HepG2 (cell line): ENCODE measurements around the gene COPS6. TPM values are rescaled to one million over a fixed set of nuclear protein-coding genes. Genes with fewer than 3 reads are reported as not detected.

Experiments used
- ATAC-seq: fragments of 200-7000 bp; cut with Tn5 transposase; 3 replicates; pipeline ENCODE4 v1.9.1; 2020; ENCODE audit warnings: mild to moderate bottlenecking, moderate library complexity
- BruUV-seq: library from RNA; stranded (reverse); fragments of 400-500 nt; replicated peaks from 2 replicates; lab custom pipeline; 2021; lab: Mats Ljungman, UMichigan
- CTCF ChIA-PET: fragments of 300-600 bp; formaldehyde crosslinking; extraction: SDS; loops from one replicate; lab custom pipeline; 2021; ENCODE audit warnings: low total read pairs, inconsistent platforms, low intra/inter-chr PET ratio; lab: Yijun Ruan, JAX
- POLR2A ChIA-PET: fragments of 350-600 bp; sonication (Branson Sonifier 250); formaldehyde crosslinking; loops from one replicate; lab custom pipeline; 2020; ENCODE audit warnings: antibody characterized with exemption, inconsistent platforms; lab: Yijun Ruan, JAX
- DNase-seq: peaks from one replicate; pipeline ENCODE4 v3.0.0-alpha.2; 2015; ENCODE audit warnings: low spot score
- FAIRE-seq: peaks from 3 replicates; lab custom pipeline; 2011; peaks lifted over from hg19 to GRCh38; lab: Jason Lieb, UNC
- H2AFZ ChIP-seq: one replicate; pipeline ENCODE4 v1.6.1; 2011; ENCODE audit warnings: low read length, inconsistent platforms
- H3K27ac ChIP-seq: fragments of 300-600 bp; 3 replicates; pipeline ENCODE4 v1.8.0; 2011; ENCODE audit warnings: mixed run types, mild to moderate bottlenecking, mixed read lengths, low read length, inconsistent platforms; ENCODE audit not compliant: insufficient read depth; ENCODE audit errors: extremely low read length
- H3K27me3 ChIP-seq, 2 experiments: fragments of 200-600 bp in 1 of 2; 2 replicates in 1 of 2; 3 replicates in 1 of 2; pipeline versions ENCODE4 v1.6.0 to v1.8.0; 2011; ENCODE audit warnings: low read length in 2 of 2, mild to moderate bottlenecking in 2 of 2, moderate library complexity in 2 of 2, inconsistent platforms in 1 of 2; ENCODE audit not compliant: insufficient read depth in 2 of 2, control insufficient read depth in 1 of 2
- H3K36me3 ChIP-seq, 2 experiments: fragments of 200-600 bp in 1 of 2; replicated peaks in 1 of 2; 2 replicates in 1 of 2; 3 replicates in 1 of 2; pipeline versions ENCODE4 v1.5.1 to v1.8.0; 2011; ENCODE audit warnings: low read length in 2 of 2, inconsistent platforms in 1 of 2; ENCODE audit not compliant: insufficient read depth in 2 of 2, control insufficient read depth in 1 of 2
- H3K4me1 ChIP-seq: 2 replicates; pipeline ENCODE4 v1.5.1; 2012; ENCODE audit warnings: low read length, inconsistent platforms; ENCODE audit not compliant: insufficient read depth
- H3K4me2 ChIP-seq: 2 replicates; pipeline ENCODE4 v1.6.0; 2011; ENCODE audit warnings: low read depth, low read length, inconsistent platforms
- H3K4me3 ChIP-seq, 3 experiments: fragments of 200-600 bp in 1 of 3; sonication (generic), shearing (Covaris generic) in 1 of 3; replicated peaks in 1 of 3; 2 replicates each; pipeline ENCODE4 v1.5.1; 2011 to 2016; ENCODE audit warnings: low read length in 3 of 3, inconsistent platforms in 2 of 3, low read depth in 2 of 3, mild to moderate bottlenecking in 2 of 3, control low read depth in 1 of 3, mixed read lengths in 1 of 3; ENCODE audit not compliant: insufficient read depth in 1 of 3
- H3K79me2 ChIP-seq: one replicate; pipeline ENCODE4 v1.6.1; 2011; ENCODE audit warnings: low read length, inconsistent platforms; ENCODE audit not compliant: insufficient read depth
- H3K9ac ChIP-seq: 2 replicates; pipeline ENCODE4 v1.6.0; 2011; ENCODE audit warnings: mild to moderate bottlenecking, low read depth, low read length, inconsistent platforms; ENCODE audit not compliant: insufficient read depth
- H3K9me3 ChIP-seq: 2 replicates; pipeline ENCODE4 v1.5.1; 2012; ENCODE audit warnings: mild to moderate bottlenecking, low read length
- H4K20me1 ChIP-seq: 2 replicates; pipeline ENCODE4 v1.6.0; 2011; ENCODE audit warnings: inconsistent platforms, mild to moderate bottlenecking, low read length, moderate library complexity; ENCODE audit not compliant: insufficient read depth
- ARNT2 ChIP-seq: sonication (generic); formaldehyde crosslinking; IDR thresholded peaks from 2 replicates; pipeline ENCODE4 v1.8.0; 2022; ENCODE audit warnings: mild to moderate bottlenecking, low read depth, missing genetic modification reagents, moderate library complexity
- DRAP1 ChIP-seq: IDR thresholded peaks from 2 replicates; pipeline ENCODE4 v1.6.1; 2016; ENCODE audit warnings: missing genetic modification reagents, missing compliant biosample characterization
- GMEB2 ChIP-seq: IDR thresholded peaks from 2 replicates; pipeline ENCODE4 v1.6.1; 2016; ENCODE audit warnings: missing biosample characterization, missing genetic modification reagents, low read depth
- HDAC1 ChIP-seq: sonication (generic); formaldehyde crosslinking; IDR thresholded peaks from 2 replicates; pipeline ENCODE4 v1.5.1; 2020; ENCODE audit warnings: mild to moderate bottlenecking, missing genetic modification reagents
- KLF11 ChIP-seq: IDR thresholded peaks from 2 replicates; pipeline ENCODE4 v1.6.1; 2016; ENCODE audit warnings: missing compliant biosample characterization
- KLF15 ChIP-seq: sonication (generic); formaldehyde crosslinking; IDR thresholded peaks from 2 replicates; pipeline ENCODE4 v1.8.1; 2023; ENCODE audit warnings: borderline replicate concordance, mild to moderate bottlenecking, inconsistent platforms, missing genetic modification reagents, mixed read lengths
- NR2C2 ChIP-seq: sonication (generic); formaldehyde crosslinking; IDR thresholded peaks from 2 replicates; pipeline ENCODE4 v1.4.0; 2020; ENCODE audit warnings: missing genetic modification reagents, mild to moderate bottlenecking, moderate library complexity, borderline replicate concordance
- THAP11 ChIP-seq: IDR thresholded peaks from 2 replicates; pipeline ENCODE4 v1.6.1; 2016; ENCODE audit warnings: missing biosample characterization, missing genetic modification reagents
- TOPORS ChIP-seq: sonication (generic); formaldehyde crosslinking; IDR thresholded peaks from 2 replicates; pipeline ENCODE4 v1.8.0; 2023; ENCODE audit warnings: mild to moderate bottlenecking, missing genetic modification reagents
- ZNF292 ChIP-seq: sonication (generic); formaldehyde crosslinking; IDR thresholded peaks from 2 replicates; pipeline ENCODE4 v1.8.1; 2022; ENCODE audit warnings: mild to moderate bottlenecking, low read depth, missing genetic modification reagents, borderline replicate concordance
- ZNF331 ChIP-seq: sonication (generic); formaldehyde crosslinking; IDR thresholded peaks from 2 replicates; pipeline ENCODE4 v1.4.0; 2020; ENCODE audit warnings: missing genetic modification reagents
- ZNF629 ChIP-seq: sonication (generic); formaldehyde crosslinking; conservative IDR thresholded peaks from 2 replicates; pipeline ENCODE4 v1.5.0; 2020; ENCODE audit warnings: missing genetic modification reagents
- ZNF761 ChIP-seq: sonication (generic); formaldehyde crosslinking; conservative IDR thresholded peaks from 2 replicates; pipeline ENCODE4 v1.4.0; 2020; ENCODE audit warnings: mild to moderate bottlenecking, missing genetic modification reagents
- WGBS: methylation state at CpG from one replicate; pipeline ENCODE4 v1.1.6; 2017; ENCODE audit warnings: low lambda C conversion rate; 5-methylcytosine and 5-hydroxymethylcytosine counted together
- in situ Hi-C: cut with HindIII; loops from 2 replicates; pipeline ENCODE4 v1.10.0; 2017; ENCODE audit warnings: low pct_unique_long_range_greater_than_20kb; ENCODE audit not compliant: extremely low pct_ligation_motif_present
- intact Hi-C: fragments of 100-400 bp; cut with micrococcal nuclease; formaldehyde crosslinking; loops from one replicate; pipeline ENCODE4 v1.10.0; 2022; ENCODE audit not compliant: unreplicated experiment
- polyA plus RNA-seq, 8 experiments: library from polyadenylated mRNA; depleted of rRNA in 3 of 8; stranded (reverse) in 7 of 8; unstranded in 1 of 8; fragments of >200 nt; fragmentation: Illumina TruSeq in 4 of 8; extraction: Trizol in 4 of 8; gene quantifications; 2 replicates each; pipeline versions ENCODE4 v1.2.1 to v1.2.3, GENCODE V29; 2011 to 2016; ENCODE audit warnings: low read depth in 4 of 8, missing spikeins in 1 of 8, mixed read lengths in 1 of 8; ENCODE audit not compliant: insufficient read depth in 1 of 8
- total RNA-seq, 5 experiments: library from RNA; depleted of rRNA; stranded (reverse); fragments of >200 nt; fragmentation: Illumina TruSeq; extraction: Trizol; gene quantifications; 2 replicates each; pipeline ENCODE4 v1.2.3, GENCODE V29; 2016; ENCODE audit warnings: low read depth in 1 of 5
- TF ChIP-seq, protein P1 (sequence below): IDR thresholded peaks from 2 replicates; pipeline ENCODE4 v1.6.1; 2012; ENCODE audit warnings: inconsistent platforms
- TF ChIP-seq, protein P2 (sequence below): sonication (generic); formaldehyde crosslinking; conservative IDR thresholded peaks from 2 replicates; pipeline ENCODE4 v1.4.0; 2020; ENCODE audit warnings: mild to moderate bottlenecking, missing genetic modification reagents, moderate library complexity
- TF ChIP-seq, protein P3 (sequence below): sonication (generic); formaldehyde crosslinking; IDR thresholded peaks from 2 replicates; pipeline ENCODE4 v1.5.1; 2020; ENCODE audit warnings: missing genetic modification reagents, mild to moderate bottlenecking, borderline replicate concordance

Gene COPS6
- total and polyA plus RNA-seq, 2 of the 13 experiments (the other 11 are each of a cell fraction or from before 2014, with no cell fraction given), result 33.4 to 117 TPM

GRCh38 chr7:100079024-100079560 lies 9.7 kb upstream of the COPS6 start:
- DNase-seq (peak; percentile 96), FAIRE-seq (peak; percentile 97), ATAC-seq (peak; percentile 73)
- ChIA-PET CTCF (no interaction called here), POLR2A (interaction anchor here (0.9 to 2.3 kb wide), 14 partner anchors 10 to 160 kb away, joined by 3 to 13 read pairs (median 4); partner anchors contain the start of genes AP4M1, GJC3, MBLAC1 and MCM7)
- H3K27me3 ChIP-seq, result no peaks in the 10 kb centered on the region; a peak in 1 of 5 replicates
- H2AFZ ChIP-seq, result no peak overlapping the region
- in situ Hi-C loops, result no loop called here
- H3K4me3 ChIP-seq, result peak overlapping the region; percentile 91 to 99 (median 92); a peak in 5 of 6 replicates
- peaks cover 15 to 36% of the 10 kb centered on the region in 2 experiments for H3K36me3 ChIP-seq
- H3K4me1 ChIP-seq, result peaks cover 49% of the 10 kb centered on the region
- intact Hi-C loops, result no loop called here
- H3K79me2 ChIP-seq, result peaks cover 63% of the 10 kb centered on the region
- peaks cover 36% of the 10 kb centered on the region for H4K20me1 ChIP-seq
- H3K4me2 ChIP-seq, result peak overlapping the region; percentile 97
- H3K9ac ChIP-seq, result peak overlapping the region; percentile 99
- no peaks in the 10 kb centered on the region for H3K9me3 ChIP-seq
- H3K27ac ChIP-seq, result peak overlapping the region; percentile 96
- WGBS, result 8% methylated on average over 7 of the region's 7 CpGs
- no TSS peak for BruUV-seq
- TF ChIP-seq, protein P1, sequence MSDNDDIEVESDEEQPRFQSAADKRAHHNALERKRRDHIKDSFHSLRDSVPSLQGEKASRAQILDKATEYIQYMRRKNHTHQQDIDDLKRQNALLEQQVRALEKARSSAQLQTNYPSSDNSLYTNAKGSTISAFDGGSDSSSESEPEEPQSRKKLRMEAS, result 0 out of 2 replicates have a peak, but pooled peaks have one; percentile 40
- TF ChIP-seq TOPORS (CRISPR knock-in tag), result no peak
- peak; percentile 58; the same call in 1 of the 2 replicates for TF ChIP-seq ZNF331 (CRISPR knock-in tag)
- peak; percentile 63; the same call in 1 of the 2 replicates for TF ChIP-seq ARNT2
- no peak for TF ChIP-seq DRAP1 (CRISPR knock-in tag)
- 0 out of 2 replicates have a peak, but pooled peaks have one; percentile 54 for TF ChIP-seq ZNF761 (CRISPR knock-in tag)
- no peak for TF ChIP-seq KLF15 (CRISPR knock-in tag)
- peak; percentile 35 for TF ChIP-seq ZNF629
- peak; percentile 36 for TF ChIP-seq THAP11 (CRISPR knock-in tag)
- TF ChIP-seq, protein P2, sequence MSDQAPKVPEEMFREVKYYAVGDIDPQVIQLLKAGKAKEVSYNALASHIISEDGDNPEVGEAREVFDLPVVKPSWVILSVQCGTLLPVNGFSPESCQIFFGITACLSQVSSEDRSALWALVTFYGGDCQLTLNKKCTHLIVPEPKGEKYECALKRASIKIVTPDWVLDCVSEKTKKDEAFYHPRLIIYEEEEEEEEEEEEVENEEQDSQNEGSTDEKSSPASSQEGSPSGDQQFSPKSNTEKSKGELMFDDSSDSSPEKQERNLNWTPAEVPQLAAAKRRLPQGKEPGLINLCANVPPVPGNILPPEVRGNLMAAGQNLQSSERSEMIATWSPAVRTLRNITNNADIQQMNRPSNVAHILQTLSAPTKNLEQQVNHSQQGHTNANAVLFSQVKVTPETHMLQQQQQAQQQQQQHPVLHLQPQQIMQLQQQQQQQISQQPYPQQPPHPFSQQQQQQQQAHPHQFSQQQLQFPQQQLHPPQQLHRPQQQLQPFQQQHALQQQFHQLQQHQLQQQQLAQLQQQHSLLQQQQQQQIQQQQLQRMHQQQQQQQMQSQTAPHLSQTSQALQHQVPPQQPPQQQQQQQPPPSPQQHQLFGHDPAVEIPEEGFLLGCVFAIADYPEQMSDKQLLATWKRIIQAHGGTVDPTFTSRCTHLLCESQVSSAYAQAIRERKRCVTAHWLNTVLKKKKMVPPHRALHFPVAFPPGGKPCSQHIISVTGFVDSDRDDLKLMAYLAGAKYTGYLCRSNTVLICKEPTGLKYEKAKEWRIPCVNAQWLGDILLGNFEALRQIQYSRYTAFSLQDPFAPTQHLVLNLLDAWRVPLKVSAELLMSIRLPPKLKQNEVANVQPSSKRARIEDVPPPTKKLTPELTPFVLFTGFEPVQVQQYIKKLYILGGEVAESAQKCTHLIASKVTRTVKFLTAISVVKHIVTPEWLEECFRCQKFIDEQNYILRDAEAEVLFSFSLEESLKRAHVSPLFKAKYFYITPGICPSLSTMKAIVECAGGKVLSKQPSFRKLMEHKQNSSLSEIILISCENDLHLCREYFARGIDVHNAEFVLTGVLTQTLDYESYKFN (CRISPR knock-in tag), result peak; percentile 82
- 0 out of 2 replicates have a peak, but pooled peaks have one; percentile 34 for TF ChIP-seq KLF11 (CRISPR knock-in tag)
- TF ChIP-seq ZNF292 (CRISPR knock-in tag), result peak; percentile 44; the same call in 1 of the 2 replicates
- TF ChIP-seq, protein P3, sequence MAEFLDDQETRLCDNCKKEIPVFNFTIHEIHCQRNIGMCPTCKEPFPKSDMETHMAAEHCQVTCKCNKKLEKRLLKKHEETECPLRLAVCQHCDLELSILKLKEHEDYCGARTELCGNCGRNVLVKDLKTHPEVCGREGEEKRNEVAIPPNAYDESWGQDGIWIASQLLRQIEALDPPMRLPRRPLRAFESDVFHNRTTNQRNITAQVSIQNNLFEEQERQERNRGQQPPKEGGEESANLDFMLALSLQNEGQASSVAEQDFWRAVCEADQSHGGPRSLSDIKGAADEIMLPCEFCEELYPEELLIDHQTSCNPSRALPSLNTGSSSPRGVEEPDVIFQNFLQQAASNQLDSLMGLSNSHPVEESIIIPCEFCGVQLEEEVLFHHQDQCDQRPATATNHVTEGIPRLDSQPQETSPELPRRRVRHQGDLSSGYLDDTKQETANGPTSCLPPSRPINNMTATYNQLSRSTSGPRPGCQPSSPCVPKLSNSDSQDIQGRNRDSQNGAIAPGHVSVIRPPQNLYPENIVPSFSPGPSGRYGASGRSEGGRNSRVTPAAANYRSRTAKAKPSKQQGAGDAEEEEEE (CRISPR knock-in tag), result no peak
- TF ChIP-seq NR2C2 (CRISPR knock-in tag), result peak; percentile 86
- no peak for TF ChIP-seq GMEB2 (CRISPR knock-in tag)
- TF ChIP-seq HDAC1 (CRISPR knock-in tag), result peak; percentile 33; the same call in 1 of the 2 replicates
